Activated CD8-positive, alpha-beta memory T cell treated with anti-CD3 and anti-CD28 coated beads, Interleukin-2, amount 50 U/mL, for 24 hours (primary cell): ENCODE measurements around the gene LCTL.

ENCODE experiments used
- DNase-seq: peaks from one replicate; pipeline ENCODE4 v3.0.0-alpha.2; 2020; ENCODE audit errors: extremely low read depth

The LCTL gene

GRCh38 chr15:66565741-66566144, at the start of gene LCTL:
Gene LCTL (minus strand): TSS chr15:66565998. CDS start chr15:66565365, 633 bp downstream.
- no peak for DNase-seq

GRCh38 chr15:66614951-66615760, 49.4 kb upstream of the LCTL start:
- DNase-seq = no peak

- DNase-seq = no peak
Measured at GRCh38 chr15:66614456-66614855, 48.7 kb upstream of the LCTL start.

GRCh38 chr15:66613743-66614142, 47.9 kb upstream of the LCTL start:
- no peak for DNase-seq

- no peak for DNase-seq
Measured at GRCh38 chr15:66611257-66612053, 45.7 kb upstream of the LCTL start.

- DNase-seq = no peak
Measured at GRCh38 chr15:66609876-66610275, 44.1 kb upstream of the LCTL start.

- no peak for DNase-seq
Measured at GRCh38 chr15:66608881-66609280, 43.1 kb upstream of the LCTL start.

- DNase-seq = no peak
Measured at GRCh38 chr15:66608159-66608558, 42.4 kb upstream of the LCTL start.

GRCh38 chr15:66603301-66604179, 37.7 kb upstream of the LCTL start:
- DNase-seq = peak; percentile 26

- DNase-seq = no peak
Measured at GRCh38 chr15:66601521-66601920, 35.7 kb upstream of the LCTL start.

GRCh38 chr15:66600240-66600627, 34.4 kb upstream of the LCTL start:
- no peak for DNase-seq

GRCh38 chr15:66599536-66600239, 33.9 kb upstream of the LCTL start:
- DNase-seq = no peak

GRCh38 chr15:66598095-66598815, 32.5 kb upstream of the LCTL start:
- DNase-seq = no peak

- no peak for DNase-seq
Measured at GRCh38 chr15:66595931-66596545, 30.2 kb upstream of the LCTL start.

- no peak for DNase-seq
Measured at GRCh38 chr15:66595332-66595731, 29.5 kb upstream of the LCTL start.

GRCh38 chr15:66594836-66595235, 29.0 kb upstream of the LCTL start:
- no peak for DNase-seq

- no peak for DNase-seq
Measured at GRCh38 chr15:66594344-66594743, 28.5 kb upstream of the LCTL start.

- no peak for DNase-seq
Measured at GRCh38 chr15:66593219-66593780, 27.5 kb upstream of the LCTL start.

GRCh38 chr15:66592505-66593218, 26.9 kb upstream of the LCTL start:
- no peak for DNase-seq
